HG02840 (cell line): ENCODE measurements around the gene BLVRA.

Experiments
- ATAC-seq: cut with Tn5 transposase; IDR thresholded peaks from one replicate; pipeline ENCODE4 v1.9.1; 2021; ENCODE audit warnings: mild to moderate bottlenecking, moderate library complexity, moderate number of reproducible peaks; ENCODE audit not compliant: unreplicated experiment, low FRiP score

BLVRA gene

GRCh38 chr7:43749383-43749940 lies 9.0 kb upstream of the BLVRA start:
- ATAC-seq, result no peak

GRCh38 chr7:43750016-43750887 lies 8.2 kb upstream of the BLVRA start:
- ATAC-seq, result no peak

DNA sequence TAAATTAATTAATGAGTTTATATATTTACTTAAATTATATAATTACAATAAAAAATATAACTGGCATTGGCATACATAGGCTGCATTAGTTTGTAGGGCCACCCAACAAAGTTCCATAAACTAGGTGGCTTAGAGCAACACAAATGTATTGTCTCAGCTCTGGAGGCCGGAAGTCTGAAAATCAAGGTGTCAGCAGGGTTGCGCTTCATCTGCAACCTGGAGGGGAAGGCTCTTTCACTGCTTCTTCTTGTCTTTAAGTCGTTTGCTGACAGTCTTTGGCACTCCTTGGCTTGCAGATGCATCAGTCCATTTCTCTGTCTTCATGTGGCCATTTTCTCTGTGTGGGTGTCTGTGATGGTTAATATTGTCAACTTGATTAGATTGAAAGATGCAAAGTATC lies 6.1 kb upstream of the BLVRA start:
- no peak for ATAC-seq

GRCh38 chr7:43753271-43753810 lies 5.1 kb upstream of the BLVRA start:
- no peak for ATAC-seq

DNA sequence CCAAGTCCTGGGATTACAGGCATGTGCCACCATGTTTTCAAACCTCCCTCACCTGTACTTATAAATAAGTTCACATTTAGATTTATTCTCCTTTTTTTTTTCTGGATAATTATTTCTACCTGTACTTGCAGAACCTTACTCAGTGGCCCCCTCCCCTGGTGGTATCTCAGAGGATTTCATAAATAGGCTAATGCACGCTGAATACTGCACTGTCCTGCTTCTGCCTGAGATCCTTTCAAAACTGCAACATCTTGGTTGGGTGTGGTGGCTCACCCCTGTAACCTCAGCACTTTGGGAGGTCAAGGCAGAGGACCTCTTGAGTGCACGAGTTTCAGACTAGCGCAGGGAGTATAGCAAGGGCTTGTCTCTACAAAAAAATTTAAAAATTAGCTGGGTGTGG lies 4.6 kb upstream of the BLVRA start:
- ATAC-seq, result no peak

DNA sequence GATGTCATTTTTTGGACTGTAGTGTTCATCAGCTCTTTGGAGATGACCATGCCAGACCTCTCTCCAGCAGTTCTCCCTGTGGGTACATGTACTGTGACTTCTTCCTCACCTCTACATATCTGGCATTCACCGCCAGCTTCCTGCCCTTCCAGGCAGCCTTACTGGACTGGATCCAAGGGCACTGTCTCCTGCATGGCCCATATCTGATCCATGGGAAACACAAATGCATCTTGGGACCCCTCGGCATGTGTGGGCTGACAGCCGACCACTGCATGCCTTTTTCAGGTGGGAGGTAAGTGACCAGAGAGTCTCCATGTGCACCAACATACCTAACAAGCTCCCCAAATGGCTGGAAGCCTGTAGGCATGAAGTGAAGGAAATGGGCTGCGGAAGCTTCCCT lies 3.9 kb upstream of the BLVRA start:
- ATAC-seq, result no peak

DNA sequence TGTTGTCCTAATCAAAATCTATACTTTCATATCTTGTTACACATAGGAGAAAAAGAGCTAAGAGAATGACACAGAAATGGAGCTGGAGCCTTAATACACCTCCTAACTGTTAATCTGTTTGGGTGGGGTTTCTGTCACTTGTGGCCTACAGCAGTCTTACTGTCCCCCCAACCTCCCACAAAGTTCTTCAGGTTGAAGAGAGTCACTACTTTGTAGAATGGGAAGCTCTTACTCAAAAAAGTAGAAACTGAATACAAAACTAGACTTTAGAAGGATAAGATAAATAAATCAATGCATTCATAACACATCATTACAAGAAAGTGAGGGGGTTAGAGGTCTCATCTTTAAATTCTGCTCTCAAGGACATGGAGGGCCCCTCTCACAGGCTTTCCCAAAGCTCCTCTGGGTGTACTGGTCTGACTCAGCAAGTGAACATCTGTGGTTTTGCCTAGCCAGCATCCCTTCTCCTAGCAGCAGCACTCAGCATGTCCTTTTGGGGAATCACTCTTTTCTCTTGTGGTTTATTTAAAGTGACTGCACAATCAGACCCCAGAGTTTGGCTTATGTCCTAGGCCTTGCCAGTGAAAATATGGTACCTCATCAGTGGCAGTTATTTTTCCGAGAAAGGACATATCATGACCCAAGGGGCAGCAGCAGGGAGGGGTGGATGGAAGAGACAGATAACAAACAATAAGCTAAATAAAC lies 2.0 kb upstream of the BLVRA start:
- no peak for ATAC-seq

DNA sequence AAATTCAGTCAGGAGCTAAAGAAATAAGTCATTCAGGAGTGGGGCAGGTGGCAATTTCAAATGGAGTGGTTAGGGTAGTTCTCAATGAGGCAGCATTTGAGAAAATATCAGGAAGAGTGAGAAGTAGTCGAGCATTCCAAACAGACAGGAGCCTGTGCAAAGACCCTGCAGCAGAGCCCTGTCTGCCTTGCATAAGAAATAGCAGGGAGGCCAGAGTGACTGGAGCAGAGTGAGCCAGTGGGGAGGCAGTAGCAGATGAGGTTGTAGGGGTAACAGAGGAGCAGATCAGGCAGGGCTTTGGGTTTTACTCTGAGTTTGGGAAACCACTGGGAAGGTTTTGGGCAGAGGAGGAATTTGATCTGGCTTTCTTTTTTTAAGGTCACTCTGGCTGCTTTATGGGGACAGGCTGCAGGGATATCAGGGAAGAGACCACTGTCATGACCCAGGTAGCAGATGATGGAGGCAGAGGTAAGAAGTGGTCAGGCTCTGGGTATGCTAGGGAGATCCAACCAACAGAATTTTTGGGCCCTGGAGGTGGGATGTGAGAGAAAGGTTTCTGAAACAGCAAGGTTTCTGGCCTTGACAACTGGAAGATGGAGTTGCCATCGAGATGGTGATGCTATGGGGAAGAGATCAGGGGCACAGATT lies 1.3 kb upstream of the BLVRA start:
- ATAC-seq, result no peak

- ATAC-seq, result peak; percentile 57
These were observed 573 bp downstream of the BLVRA start for GRCh38 chr7:43758822-43759683.

- no peak for ATAC-seq
These were observed 2.4 kb downstream of the BLVRA start for GRCh38 chr7:43760861-43761260.

GRCh38 chr7:43761382-43761781 lies 2.9 kb downstream of the BLVRA start:
- no peak for ATAC-seq

DNA sequence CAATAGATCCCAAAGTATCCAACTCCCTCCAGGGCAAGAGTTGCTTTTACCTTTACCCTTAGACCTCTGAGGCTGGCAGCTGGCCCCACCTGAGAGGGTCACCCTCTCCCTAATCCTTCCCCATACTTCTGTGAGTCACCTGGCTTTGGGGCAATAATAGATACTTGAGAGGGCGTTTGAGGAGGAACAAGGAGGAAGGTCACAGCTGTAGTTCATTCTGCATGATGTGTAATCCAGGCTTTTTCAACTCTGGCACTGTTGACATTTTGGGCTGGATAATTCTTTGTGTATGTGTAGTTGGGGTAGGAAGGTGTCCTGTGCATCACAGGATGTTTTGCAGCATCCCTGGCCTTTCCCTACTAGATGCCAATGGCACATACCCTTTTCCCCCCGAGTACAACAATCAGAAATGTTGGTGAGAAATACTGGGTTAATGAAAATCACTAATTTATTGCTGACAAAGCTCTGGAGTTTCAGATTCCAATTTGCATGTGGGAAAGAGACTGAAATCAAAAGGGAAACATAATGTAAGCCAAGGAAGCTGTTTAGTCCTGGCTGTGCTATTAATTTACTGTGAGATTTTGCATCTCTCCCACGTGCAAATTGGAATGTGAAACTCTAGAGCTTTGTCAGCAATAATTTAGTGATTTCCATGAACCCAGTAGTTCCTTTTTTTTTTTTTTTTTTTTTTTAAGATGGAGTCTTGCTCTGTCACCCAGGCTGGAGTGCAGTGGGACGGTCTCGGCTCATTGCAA lies 3.6 kb downstream of the BLVRA start:
- no peak for ATAC-seq

GRCh38 chr7:43763183-43763582 lies 4.7 kb downstream of the BLVRA start:
- ATAC-seq, result no peak

- ATAC-seq, result no peak
These were observed 5.7 kb downstream of the BLVRA start for GRCh38 chr7:43764039-43764761.

- no peak for ATAC-seq
These were observed 6.5 kb downstream of the BLVRA start for GRCh38 chr7:43764807-43765491.

DNA sequence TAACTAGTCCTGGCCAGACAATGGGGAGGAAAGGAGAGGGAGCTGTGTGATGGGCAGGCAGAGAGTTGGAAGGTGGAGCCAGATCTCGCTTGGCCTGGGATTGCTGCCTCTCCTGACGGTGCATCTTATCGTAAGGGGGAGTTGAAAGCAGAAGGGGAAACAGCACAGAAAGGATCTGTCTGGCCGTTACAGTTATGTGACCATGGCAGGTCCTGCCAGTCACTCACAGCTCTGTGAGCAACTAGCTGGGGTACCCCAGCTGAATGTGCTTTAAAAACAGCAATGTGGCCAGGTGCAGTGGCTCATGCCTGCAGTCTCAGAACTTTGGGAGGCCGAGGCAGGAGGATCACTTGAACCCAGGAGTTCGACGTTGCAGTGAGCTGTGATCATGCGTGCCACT lies 8.1 kb downstream of the BLVRA start:
- ATAC-seq, result no peak

DNA sequence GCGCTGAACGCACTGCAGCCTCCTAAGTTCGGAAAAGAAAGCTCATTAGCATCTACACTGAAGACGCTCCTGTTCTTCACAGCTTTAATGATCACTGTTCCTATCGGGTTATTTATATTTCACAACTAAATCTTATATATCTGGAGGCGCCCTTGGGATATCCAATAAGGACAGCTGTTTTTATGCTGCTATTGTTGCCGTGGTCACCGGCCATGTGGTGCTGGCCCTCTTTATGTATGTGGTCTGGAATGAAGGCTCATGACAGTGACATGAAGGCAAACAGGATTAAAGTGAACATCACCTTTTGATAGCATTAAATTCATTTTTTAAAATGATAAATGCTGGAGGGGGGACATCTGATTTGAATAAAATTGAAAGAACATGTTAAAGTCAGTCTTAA lies 8.8 kb downstream of the BLVRA start:
- no peak for ATAC-seq
